ENCODE results near the gene DNAJC5G. TPM values are rescaled to one million over a fixed set of nuclear protein-coding genes. Genes with fewer than 3 reads are reported as not detected.

Gene DNAJC5G
- not detected in 5 replicates for total RNA-seq (2022; extraction: Qiagen RNA extraction)

GRCh38 chr2:27275211-27276150 lies at the start of gene DNAJC5G:
Gene DNAJC5G (plus strand): TSS chr2:27275433. CDS start chr2:27276729, 1,296 bp downstream.

GRCh38 chr2:27262379-27263286 lies 12.6 kb upstream of the DNAJC5G start, which contains the start of gene SLC30A3:
Gene SLC30A3 (minus strand): TSS chr2:27263047. CDS start chr2:27262906, 141 bp downstream.

GRCh38 chr2:27281855-27282559 lies 6.8 kb downstream of the DNAJC5G start, which contains the start of gene TRIM54:
Gene TRIM54 (plus strand): TSS chr2:27282429. CDS start chr2:27282732, 303 bp downstream.

GRCh38 chr2:27308359-27308881 lies 33.2 kb downstream of the DNAJC5G start, which contains the start of gene UCN:
Gene UCN (minus strand): TSS chr2:27308445. CDS start chr2:27307895, 550 bp downstream.

GRCh38 chr2:27322766-27323595 lies 47.7 kb downstream of the DNAJC5G start, which contains the start of gene MPV17:
Gene MPV17 (minus strand): TSS chr2:27323097. CDS start chr2:27322517, 580 bp downstream.

Other genes starting within 250 kb of the DNAJC5G start
- 59.1 to 67.4 TPM (median 64.7 TPM) in 5 replicates for gene TMEM214, start 242.5 kb upstream of the DNAJC5G start, total RNA-seq (2022; extraction: Qiagen RNA extraction)
- 27.9 to 33.4 TPM (median 30.3 TPM) in 5 replicates for gene AGBL5, start 223.8 kb upstream of the DNAJC5G start, total RNA-seq (2022; extraction: Qiagen RNA extraction)
- gene OST4, start 203.8 kb upstream of the DNAJC5G start, total RNA-seq (2022; extraction: Qiagen RNA extraction), result 505 to 575 TPM (median 551 TPM) in 5 replicates
- 0.32 to 0.55 TPM (median 0.48 TPM) in 5 replicates for gene EMILIN1, start 196.8 kb upstream of the DNAJC5G start, total RNA-seq (2022; extraction: Qiagen RNA extraction)
- 8.7 to 10.9 TPM (median 9.3 TPM) in 5 replicates for gene KHK, start 188.7 kb upstream of the DNAJC5G start, total RNA-seq (2022; extraction: Qiagen RNA extraction)
- gene CGREF1, start 156.3 kb upstream of the DNAJC5G start, total RNA-seq (2022; extraction: Qiagen RNA extraction), result 6.9 to 8.5 TPM (median 7.6 TPM) in 5 replicates
- gene ABHD1, start 151.6 kb upstream of the DNAJC5G start, total RNA-seq (2022; extraction: Qiagen RNA extraction), result 0.82 to 2.0 TPM (median 1.4 TPM) in 5 replicates
- 50.1 to 64.2 TPM (median 56.2 TPM) in 5 replicates for gene PREB, start 140.8 kb upstream of the DNAJC5G start, total RNA-seq (2022; extraction: Qiagen RNA extraction)
- gene PRR30, start 136.0 kb upstream of the DNAJC5G start, total RNA-seq (2022; extraction: Qiagen RNA extraction), result not detected in 5 replicates
- not detected in 5 replicates for gene TCF23, start 126.4 kb upstream of the DNAJC5G start, total RNA-seq (2022; extraction: Qiagen RNA extraction)
- 207 to 223 TPM (median 220 TPM) in 5 replicates for gene ATRAID, start 63.4 kb upstream of the DNAJC5G start, total RNA-seq (2022; extraction: Qiagen RNA extraction)
- gene SLC5A6, start 63.2 kb upstream of the DNAJC5G start, total RNA-seq (2022; extraction: Qiagen RNA extraction), result 57.7 to 83.7 TPM (median 65.2 TPM) in 5 replicates
- 56.9 to 63.5 TPM (median 59.3 TPM) in 5 replicates for gene CAD, start 58.1 kb upstream of the DNAJC5G start, total RNA-seq (2022; extraction: Qiagen RNA extraction)
- gene SLC30A3, start 12.4 kb upstream of the DNAJC5G start, total RNA-seq (2022; extraction: Qiagen RNA extraction), result 2.8 to 3.6 TPM (median 3.2 TPM) in 5 replicates
- gene TRIM54, start 7.0 kb downstream of the DNAJC5G start, total RNA-seq (2022; extraction: Qiagen RNA extraction), result 0.81 to 1.1 TPM (median 0.88 TPM) in 5 replicates
- gene UCN, start 33.0 kb downstream of the DNAJC5G start, total RNA-seq (2022; extraction: Qiagen RNA extraction), result 0.61 to 2.6 TPM (median 1.7 TPM) in 5 replicates
- gene MPV17, start 47.7 kb downstream of the DNAJC5G start, total RNA-seq (2022; extraction: Qiagen RNA extraction), result 76.0 to 95.4 TPM (median 85.5 TPM) in 5 replicates
- 55.6 to 63.4 TPM (median 59.3 TPM) in 5 replicates for gene GTF3C2, start 81.3 kb downstream of the DNAJC5G start, total RNA-seq (2022; extraction: Qiagen RNA extraction)
- 54.9 to 59.4 TPM (median 55.5 TPM) in 5 replicates for gene EIF2B4, start 94.9 kb downstream of the DNAJC5G start, total RNA-seq (2022; extraction: Qiagen RNA extraction)
- gene SNX17, start 95.2 kb downstream of the DNAJC5G start, total RNA-seq (2022; extraction: Qiagen RNA extraction), result 141 to 146 TPM (median 144 TPM) in 5 replicates
- 12.9 to 14.5 TPM (median 13.6 TPM) in 5 replicates for gene ZNF513, start 105.3 kb downstream of the DNAJC5G start, total RNA-seq (2022; extraction: Qiagen RNA extraction)
- 152 to 168 TPM (median 161 TPM) in 5 replicates for gene PPM1G, start 134.2 kb downstream of the DNAJC5G start, total RNA-seq (2022; extraction: Qiagen RNA extraction)
- gene NRBP1, start 153.2 kb downstream of the DNAJC5G start, total RNA-seq (2022; extraction: Qiagen RNA extraction), result 126 to 136 TPM (median 129 TPM) in 5 replicates
- 0.45 to 1.2 TPM (median 0.62 TPM) in 5 replicates for gene KRTCAP3, start 166.9 kb downstream of the DNAJC5G start, total RNA-seq (2022; extraction: Qiagen RNA extraction)
- gene IFT172, start 214.3 kb downstream of the DNAJC5G start, total RNA-seq (2022; extraction: Qiagen RNA extraction), result 7.0 to 9.7 TPM (median 8.2 TPM) in 5 replicates
- 3.5 to 5.8 TPM (median 4.4 TPM) in 5 replicates for gene FNDC4, start 219.8 kb downstream of the DNAJC5G start, total RNA-seq (2022; extraction: Qiagen RNA extraction)
- gene GCKR, start 221.4 kb downstream of the DNAJC5G start, total RNA-seq (2022; extraction: Qiagen RNA extraction), result 0.09 to 0.84 TPM (median 0.29 TPM) in 4 of 5 replicates, not detected in the other

All from A549 treated with Hydrocortisone at 1 μM for 4 hours (cell line).